Measurements from ENCODE around the gene GPRC5B.

The GPRC5B gene

DNA sequence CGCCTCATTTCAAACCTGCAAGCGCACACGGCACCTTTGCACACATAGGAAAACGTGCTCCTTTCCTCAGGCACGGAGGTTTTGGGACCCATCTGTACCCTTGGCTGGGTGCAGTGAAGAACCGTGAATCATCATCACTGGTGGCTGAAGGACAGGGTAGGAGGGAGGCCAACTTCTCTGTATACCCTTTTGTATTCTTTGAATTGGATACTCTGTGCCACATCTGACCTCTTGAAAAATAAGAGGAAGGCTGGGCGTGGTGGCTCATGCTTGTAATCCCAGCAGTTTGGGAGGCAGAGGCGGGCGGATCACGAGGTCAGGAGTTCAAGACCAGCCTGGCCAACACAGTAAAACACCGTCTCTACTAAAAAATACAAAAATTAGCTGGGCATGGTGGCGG is 11.7 kb downstream of the GPRC5B start:
- Histone ChIP-seq H3K9me3 (ENCODE audit: insufficient read depth, low read depth, low read length) (no peaks in the 10 kb centered on the region), H3F3A (ENCODE audit: low read depth) (no peaks in the 10 kb centered on the region), H3K27me3 (ENCODE audit: insufficient read depth, low read length, poor library complexity, severe bottlenecking) (no peaks in the 10 kb centered on the region), H3K79me2 (ENCODE audit: insufficient read depth, low read length) (no peaks in the 10 kb centered on the region), H2AFZ (ENCODE audit: low read length) (no peak overlapping the region), H3K9ac (ENCODE audit: low read depth, low read length, poor library complexity, severe bottlenecking) (no peak overlapping the region), H3K9me2 (replicated peaks; ENCODE audit: low read depth, low read length) (no peaks in the 10 kb centered on the region), H3K36me3 (ENCODE audit: insufficient read depth, low read length) (no peaks in the 10 kb centered on the region), H3K4me3 (ENCODE audit: low read length, poor library complexity, severe bottlenecking) (no peak overlapping the region), H4K20me1 (ENCODE audit: insufficient read depth, low read length, poor library complexity, severe bottlenecking) (no peaks in the 10 kb centered on the region), H3K4me1 (ENCODE audit: insufficient read depth, low read length, poor library complexity, severe bottlenecking) (no peaks in the 10 kb centered on the region), H3K4me2 (ENCODE audit: low read depth, low read length, poor library complexity, severe bottlenecking) (no peak overlapping the region)
- TF ChIP-seq EZH2phosphoT487 (IDR thresholded peaks at IDR 0.05; ENCODE audit: borderline replicate concordance), result no peak
- TF ChIP-seq, protein P1, sequence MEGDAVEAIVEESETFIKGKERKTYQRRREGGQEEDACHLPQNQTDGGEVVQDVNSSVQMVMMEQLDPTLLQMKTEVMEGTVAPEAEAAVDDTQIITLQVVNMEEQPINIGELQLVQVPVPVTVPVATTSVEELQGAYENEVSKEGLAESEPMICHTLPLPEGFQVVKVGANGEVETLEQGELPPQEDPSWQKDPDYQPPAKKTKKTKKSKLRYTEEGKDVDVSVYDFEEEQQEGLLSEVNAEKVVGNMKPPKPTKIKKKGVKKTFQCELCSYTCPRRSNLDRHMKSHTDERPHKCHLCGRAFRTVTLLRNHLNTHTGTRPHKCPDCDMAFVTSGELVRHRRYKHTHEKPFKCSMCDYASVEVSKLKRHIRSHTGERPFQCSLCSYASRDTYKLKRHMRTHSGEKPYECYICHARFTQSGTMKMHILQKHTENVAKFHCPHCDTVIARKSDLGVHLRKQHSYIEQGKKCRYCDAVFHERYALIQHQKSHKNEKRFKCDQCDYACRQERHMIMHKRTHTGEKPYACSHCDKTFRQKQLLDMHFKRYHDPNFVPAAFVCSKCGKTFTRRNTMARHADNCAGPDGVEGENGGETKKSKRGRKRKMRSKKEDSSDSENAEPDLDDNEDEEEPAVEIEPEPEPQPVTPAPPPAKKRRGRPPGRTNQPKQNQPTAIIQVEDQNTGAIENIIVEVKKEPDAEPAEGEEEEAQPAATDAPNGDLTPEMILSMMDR (conservative IDR thresholded peaks at IDR 0.05; ENCODE audit: low read length), result no peak

DNA sequence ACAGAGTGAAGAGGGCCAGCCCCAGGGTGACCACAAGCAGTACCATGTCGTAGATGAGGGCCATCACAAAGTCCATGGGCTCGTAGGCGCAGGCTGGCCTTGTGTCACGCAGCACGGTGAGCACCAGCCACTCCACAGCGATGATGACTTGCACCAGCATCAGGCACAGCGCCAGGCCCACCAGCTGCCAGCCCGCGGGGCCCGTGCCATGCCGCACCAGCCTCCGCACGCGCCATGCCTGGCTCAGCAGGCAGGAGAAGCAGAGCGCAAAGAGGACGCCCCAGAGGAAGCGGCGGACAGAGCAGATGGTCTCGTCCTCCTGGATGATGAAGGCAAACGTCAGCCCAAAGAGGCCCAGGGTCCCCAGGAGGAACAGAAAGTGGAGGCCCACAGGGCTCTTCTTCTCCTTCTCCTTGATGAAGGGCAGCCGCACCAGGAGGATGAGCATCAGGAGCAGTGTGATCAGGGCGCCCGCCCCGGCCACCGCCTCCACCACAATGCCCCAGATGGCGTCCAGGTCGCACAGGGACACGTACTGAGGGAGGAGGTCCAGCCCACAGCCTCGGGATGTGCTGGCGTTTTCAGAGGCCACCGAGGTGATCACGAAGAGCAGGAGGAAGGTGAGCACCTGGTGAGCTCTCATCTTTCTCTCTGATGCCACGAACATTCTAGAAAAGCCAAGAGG is 12.3 kb downstream of the GPRC5B start:
- Histone ChIP-seq H3K9me3 (ENCODE audit: insufficient read depth, low read depth, low read length) (no peaks in the 10 kb centered on the region), H3K79me2 (ENCODE audit: insufficient read depth, low read length) (no peaks in the 10 kb centered on the region), H3K4me2 (ENCODE audit: low read depth, low read length, poor library complexity, severe bottlenecking) (no peak overlapping the region), H3K4me1 (ENCODE audit: insufficient read depth, low read length, poor library complexity, severe bottlenecking) (no peaks in the 10 kb centered on the region), H2AFZ (ENCODE audit: low read length) (no peak overlapping the region), H3F3A (ENCODE audit: low read depth) (no peaks in the 10 kb centered on the region), H3K27me3 (ENCODE audit: insufficient read depth, low read length, poor library complexity, severe bottlenecking) (no peaks in the 10 kb centered on the region), H3K9ac (ENCODE audit: low read depth, low read length, poor library complexity, severe bottlenecking) (no peak overlapping the region), H3K4me3 (ENCODE audit: low read length, poor library complexity, severe bottlenecking) (no peak overlapping the region), H3K9me2 (replicated peaks; ENCODE audit: low read depth, low read length) (no peaks in the 10 kb centered on the region), H4K20me1 (ENCODE audit: insufficient read depth, low read length, poor library complexity, severe bottlenecking) (no peaks in the 10 kb centered on the region), H3K36me3 (ENCODE audit: insufficient read depth, low read length) (no peaks in the 10 kb centered on the region)
- TF ChIP-seq, protein P1 (conservative IDR thresholded peaks at IDR 0.05; ENCODE audit: low read length), result no peak
- no peak for TF ChIP-seq EZH2phosphoT487 (IDR thresholded peaks at IDR 0.05; ENCODE audit: borderline replicate concordance)

DNA sequence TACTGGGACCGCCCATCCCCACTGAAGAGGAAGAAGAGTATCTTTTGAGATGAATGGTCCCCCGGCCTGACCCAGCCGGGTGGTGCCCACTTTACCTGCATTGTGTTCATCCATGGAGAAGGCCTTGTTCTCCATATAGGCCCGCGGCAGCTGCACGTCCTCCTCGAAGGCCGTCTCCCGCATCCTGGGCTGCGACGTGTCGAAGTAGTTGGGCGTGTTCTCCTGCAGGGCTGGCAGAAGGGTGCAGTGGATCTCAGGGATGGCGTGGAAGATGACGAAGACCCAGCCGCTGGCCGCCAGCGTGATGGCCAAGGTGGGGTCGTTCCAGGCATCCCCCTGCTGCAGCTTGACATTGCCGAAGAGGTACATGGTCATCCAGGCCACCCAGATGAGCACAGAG is 12.9 kb downstream of the GPRC5B start:
- Histone ChIP-seq H4K20me1 (ENCODE audit: insufficient read depth, low read length, poor library complexity, severe bottlenecking) (no peaks in the 10 kb centered on the region), H3K9ac (ENCODE audit: low read depth, low read length, poor library complexity, severe bottlenecking) (no peak overlapping the region), H3K4me3 (ENCODE audit: low read length, poor library complexity, severe bottlenecking) (no peak overlapping the region), H3K4me1 (ENCODE audit: insufficient read depth, low read length, poor library complexity, severe bottlenecking) (no peaks in the 10 kb centered on the region), H2AFZ (ENCODE audit: low read length) (no peak overlapping the region), H3K4me2 (ENCODE audit: low read depth, low read length, poor library complexity, severe bottlenecking) (no peak overlapping the region), H3K36me3 (ENCODE audit: insufficient read depth, low read length) (no peaks in the 10 kb centered on the region), H3K9me3 (ENCODE audit: insufficient read depth, low read depth, low read length) (no peaks in the 10 kb centered on the region), H3F3A (ENCODE audit: low read depth) (no peaks in the 10 kb centered on the region), H3K27me3 (ENCODE audit: insufficient read depth, low read length, poor library complexity, severe bottlenecking) (no peaks in the 10 kb centered on the region), H3K79me2 (ENCODE audit: insufficient read depth, low read length) (no peaks in the 10 kb centered on the region), H3K9me2 (replicated peaks; ENCODE audit: low read depth, low read length) (no peaks in the 10 kb centered on the region)
- TF ChIP-seq, protein P1 (conservative IDR thresholded peaks at IDR 0.05; ENCODE audit: low read length), result no peak
- TF ChIP-seq EZH2phosphoT487 (IDR thresholded peaks at IDR 0.05; ENCODE audit: borderline replicate concordance), result no peak
